Liver (tissue), 9 donors: ENCODE data around the gene NFYC. TPM values are rescaled to one million over a fixed set of nuclear protein-coding genes. Genes with fewer than 3 reads are reported as not detected.

Experiments used
- DNase-seq: peaks from one replicate; pipeline ENCODE4 v3.0.0-alpha.2; 2017; ENCODE audit warnings: low spot score
- H3K27ac ChIP-seq, 2 donors: one replicate each; pipeline ENCODE4 v1.7.0; 2013; ENCODE audit warnings: inconsistent platforms in 2 of 2, low read length in 2 of 2, control low read depth in 1 of 2, low read depth in 1 of 2, mild to moderate bottlenecking in 1 of 2
- H3K27me3 ChIP-seq, 4 donors: one replicate each; pipeline versions ENCODE4 v1.6.1 to v1.7.0; 2013; ENCODE audit warnings: low read length in 3 of 4, inconsistent platforms in 1 of 4, mild to moderate bottlenecking in 1 of 4, moderate library complexity in 1 of 4; ENCODE audit not compliant: control insufficient read depth in 4 of 4, insufficient read depth in 4 of 4
- H3K36me3 ChIP-seq, 4 donors: one replicate each; pipeline versions ENCODE4 v1.6.1 to v1.7.0; 2013; ENCODE audit warnings: low read length in 3 of 4, mild to moderate bottlenecking in 3 of 4, low read depth in 1 of 4, moderate library complexity in 1 of 4; ENCODE audit not compliant: control insufficient read depth in 4 of 4, insufficient read depth in 3 of 4
- H3K4me1 ChIP-seq, 4 donors: one replicate each; pipeline versions ENCODE4 v1.6.1 to v1.7.0; 2013; ENCODE audit warnings: low read length in 3 of 4, mild to moderate bottlenecking in 3 of 4, moderate library complexity in 1 of 4; ENCODE audit not compliant: control insufficient read depth in 4 of 4, insufficient read depth in 4 of 4
- H3K4me3 ChIP-seq, 3 donors: one replicate each; pipeline versions ENCODE4 v1.6.1 to v1.7.0; 2013; ENCODE audit warnings: low read length in 3 of 3, control low read depth in 1 of 3, low read depth in 1 of 3, mild to moderate bottlenecking in 1 of 3
- H3K9ac ChIP-seq, 2 donors: one replicate each; pipeline ENCODE4 v1.7.0; 2013; ENCODE audit warnings: low read length in 2 of 2, mild to moderate bottlenecking in 2 of 2, moderate library complexity in 2 of 2, control low read depth in 1 of 2, low read depth in 1 of 2
- H3K9me3 ChIP-seq, 4 donors: one replicate each; pipeline versions ENCODE4 v1.6.1 to v1.7.0; 2013; ENCODE audit warnings: low read length in 3 of 4; ENCODE audit not compliant: control insufficient read depth in 4 of 4
- EGR1 ChIP-seq, 2 donors: IDR thresholded peaks; 2 replicates each; pipeline ENCODE4 v1.6.1; 2016 to 2018; ENCODE audit warnings: antibody characterized with exemption in 2 of 2, low read depth in 2 of 2
- FOXA1 ChIP-seq: IDR thresholded peaks from 2 replicates; pipeline ENCODE4 v1.6.1; 2016; ENCODE audit warnings: antibody characterized with exemption
- FOXA2 ChIP-seq: IDR thresholded peaks from 2 replicates; pipeline ENCODE4 v1.6.1; 2016; ENCODE audit warnings: antibody characterized with exemption
- GABPA ChIP-seq, 2 donors: IDR thresholded peaks in 1 of 2; conservative IDR thresholded peaks in 1 of 2; 2 replicates each; pipeline ENCODE4 v1.6.1; 2016; ENCODE audit warnings: antibody characterized with exemption in 2 of 2, mild to moderate bottlenecking in 1 of 2, moderate library complexity in 1 of 2
- HNF4A ChIP-seq, 2 donors: conservative IDR thresholded peaks; 2 replicates each; pipeline ENCODE4 v1.6.1; 2016; ENCODE audit warnings: antibody characterized with exemption in 2 of 2, mild to moderate bottlenecking in 2 of 2
- HNF4G ChIP-seq: IDR thresholded peaks from 2 replicates; pipeline ENCODE4 v1.6.1; 2016; ENCODE audit warnings: antibody characterized with exemption
- JUND ChIP-seq, 2 donors: IDR thresholded peaks; 2 replicates each; pipeline ENCODE4 v1.6.1; 2016; ENCODE audit warnings: antibody characterized with exemption in 2 of 2
- NR2F2 ChIP-seq: IDR thresholded peaks from 2 replicates; pipeline ENCODE4 v1.6.1; 2016; ENCODE audit warnings: antibody characterized with exemption
- RAD21 ChIP-seq, 2 donors: IDR thresholded peaks; 2 replicates each; pipeline ENCODE4 v1.6.1; 2016; ENCODE audit warnings: antibody characterized with exemption in 2 of 2, mild to moderate bottlenecking in 2 of 2
- SP1 ChIP-seq: IDR thresholded peaks from 2 replicates; pipeline ENCODE4 v1.6.1; 2018; ENCODE audit warnings: antibody characterized with exemption, mild to moderate bottlenecking
- YY1 ChIP-seq: IDR thresholded peaks from 2 replicates; pipeline ENCODE4 v1.6.1; 2016; ENCODE audit warnings: antibody characterized with exemption, mild to moderate bottlenecking
- WGBS: extraction: QIAGEN DNeasy Blood & Tissue Kit; methylation state at CpG from one replicate; pipeline ENCODE4 v1.1.7; 2013; 5-methylcytosine and 5-hydroxymethylcytosine counted together
- polyA plus RNA-seq, 2 donors: library from polyadenylated mRNA; stranded (reverse) in 1 of 2; unstranded in 1 of 2; fragments of 200-250 nt in 1 of 2; fragments of >200 nt in 1 of 2; fragmentation: Nextera tagmentation in 1 of 2; extraction: Ambion mirVana in 1 of 2; gene quantifications; one replicate each; pipeline versions ENCODE4 v1.2.1 to v1.2.3, GENCODE V29; 2013 to 2015
- total RNA-seq, 2 donors: library from RNA; depleted of rRNA; stranded (reverse); fragments of >200 nt; gene quantifications; one replicate each; pipeline ENCODE4 v1.2.3, GENCODE V29; 2014
- TF ChIP-seq, protein P1 (sequence below): IDR thresholded peaks from 2 replicates; pipeline ENCODE4 v1.6.1; 2016; ENCODE audit warnings: antibody characterized with exemption
- TF ChIP-seq, protein P2 (sequence below): IDR thresholded peaks from 2 replicates; pipeline ENCODE4 v1.6.1; 2016; ENCODE audit warnings: antibody characterized with exemption, mild to moderate bottlenecking
- TF ChIP-seq, protein P3 (sequence below): IDR thresholded peaks from 2 replicates; pipeline ENCODE4 v1.6.1; 2016; ENCODE audit warnings: antibody characterized with exemption
- TF ChIP-seq, protein P4 (sequence below): fragments of 150-350 bp; IDR thresholded peaks from 2 replicates; pipeline ENCODE4 v1.5.1; 2017; ENCODE audit warnings: improper control_type of control experiment, low read depth, low read length; ENCODE audit not compliant: missing input control
- donor health status: healthy.
- donor health status: healthy.
- donor health status: healthy.
- donor health status: healthy.
- donor health status: healthy.

NFYC gene
- total and polyA plus RNA-seq, 4 donors: 18.3 to 28.1 (median 26.8) TPM

DNA sequence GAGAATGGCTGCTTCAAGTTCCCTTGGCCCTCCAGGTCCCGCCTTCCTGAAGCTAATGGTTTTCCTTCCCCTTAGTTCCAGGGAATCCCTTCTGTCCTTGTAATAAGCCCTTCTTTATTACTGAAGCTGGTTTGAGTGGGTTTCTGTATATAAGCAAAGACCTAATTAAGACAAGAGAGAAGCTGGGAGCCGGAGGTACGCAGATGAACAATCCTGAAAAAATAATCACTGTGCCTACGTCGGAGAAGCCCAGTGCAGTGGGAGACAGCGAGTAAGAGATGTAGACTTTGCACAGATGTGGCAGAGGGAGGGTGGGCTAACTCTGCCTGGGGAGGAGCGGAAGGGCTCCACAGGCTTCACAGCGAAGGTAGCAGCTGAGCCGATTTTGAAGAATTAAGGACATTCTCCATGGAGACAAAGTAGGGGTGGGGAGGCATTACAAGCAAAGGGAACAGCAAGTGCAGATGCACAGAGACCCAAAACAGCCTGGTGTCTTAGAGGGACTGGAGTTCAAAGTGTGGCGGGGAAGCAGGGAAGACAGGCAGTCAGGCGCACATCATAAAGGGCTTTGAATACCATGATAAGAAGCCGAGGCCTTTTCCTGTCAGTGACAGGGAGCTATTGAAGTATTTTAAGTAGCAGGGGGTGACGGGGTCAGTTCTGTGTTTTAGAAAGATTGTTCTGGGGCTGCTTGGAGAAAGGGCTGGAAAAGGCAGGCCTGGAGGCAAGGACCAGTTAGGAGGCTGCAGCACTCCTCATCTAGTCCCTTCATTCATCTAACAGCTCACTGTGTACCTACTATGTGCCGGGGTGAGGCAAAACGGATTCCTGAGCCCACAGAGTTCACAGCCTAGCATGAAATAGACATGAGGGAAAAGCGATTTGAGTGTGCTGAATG is 32.5 kb upstream of the NFYC start:
- H3K27ac ChIP-seq: no peak overlapping the region

DNA sequence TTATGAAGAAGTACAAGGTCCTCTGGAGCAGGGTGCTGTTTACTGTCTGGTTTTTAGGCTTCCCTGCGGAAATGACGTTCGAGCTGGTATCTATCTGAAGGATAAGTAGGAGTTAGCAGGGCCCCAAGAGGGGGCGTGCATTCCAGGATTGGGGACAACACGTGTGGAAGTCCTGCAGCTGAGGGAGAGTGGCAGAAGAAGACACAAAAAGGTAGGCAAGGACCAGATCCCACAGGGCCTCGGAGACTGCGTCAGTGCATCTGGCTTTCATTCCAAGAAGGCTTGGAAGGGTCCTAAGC is 31.9 kb upstream of the NFYC start:
- no peaks in the 10 kb centered on the region for H3K9me3 ChIP-seq
- WGBS: 71% methylated on average over 7 of the region's 7 CpGs

More for the DNA sequence above, 32.5 kb upstream of the NFYC start:
- H3K9ac ChIP-seq: no peak overlapping the region
- DNase-seq: no peak
- no peaks in the 10 kb centered on the region for H3K36me3 ChIP-seq
- H3K4me1 ChIP-seq: no peaks in the 10 kb centered on the region
- TF ChIP-seq NR2F2 (peak; percentile 77), FOXA1 (no peak), SP1 (peak; percentile 35)
- TF ChIP-seq, protein P1, sequence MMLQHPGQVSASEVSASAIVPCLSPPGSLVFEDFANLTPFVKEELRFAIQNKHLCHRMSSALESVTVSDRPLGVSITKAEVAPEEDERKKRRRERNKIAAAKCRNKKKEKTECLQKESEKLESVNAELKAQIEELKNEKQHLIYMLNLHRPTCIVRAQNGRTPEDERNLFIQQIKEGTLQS: no peak
- no peaks in the 10 kb centered on the region for H3K9me3 ChIP-seq
- WGBS: 78% methylated on average over 16 of the region's 16 CpGs
- H3K27me3 ChIP-seq: no peaks in the 10 kb centered on the region
- H3K4me3 ChIP-seq: no peak overlapping the region

More for the DNA sequence above, 31.9 kb upstream of the NFYC start:
- no peaks in the 10 kb centered on the region for H3K4me1 ChIP-seq
- H3K36me3 ChIP-seq: no peaks in the 10 kb centered on the region
- no peak overlapping the region for H3K27ac ChIP-seq
- no peaks in the 10 kb centered on the region for H3K27me3 ChIP-seq
- H3K9ac ChIP-seq: no peak overlapping the region
- H3K4me3 ChIP-seq: no peak overlapping the region
- TF ChIP-seq, protein P2, sequence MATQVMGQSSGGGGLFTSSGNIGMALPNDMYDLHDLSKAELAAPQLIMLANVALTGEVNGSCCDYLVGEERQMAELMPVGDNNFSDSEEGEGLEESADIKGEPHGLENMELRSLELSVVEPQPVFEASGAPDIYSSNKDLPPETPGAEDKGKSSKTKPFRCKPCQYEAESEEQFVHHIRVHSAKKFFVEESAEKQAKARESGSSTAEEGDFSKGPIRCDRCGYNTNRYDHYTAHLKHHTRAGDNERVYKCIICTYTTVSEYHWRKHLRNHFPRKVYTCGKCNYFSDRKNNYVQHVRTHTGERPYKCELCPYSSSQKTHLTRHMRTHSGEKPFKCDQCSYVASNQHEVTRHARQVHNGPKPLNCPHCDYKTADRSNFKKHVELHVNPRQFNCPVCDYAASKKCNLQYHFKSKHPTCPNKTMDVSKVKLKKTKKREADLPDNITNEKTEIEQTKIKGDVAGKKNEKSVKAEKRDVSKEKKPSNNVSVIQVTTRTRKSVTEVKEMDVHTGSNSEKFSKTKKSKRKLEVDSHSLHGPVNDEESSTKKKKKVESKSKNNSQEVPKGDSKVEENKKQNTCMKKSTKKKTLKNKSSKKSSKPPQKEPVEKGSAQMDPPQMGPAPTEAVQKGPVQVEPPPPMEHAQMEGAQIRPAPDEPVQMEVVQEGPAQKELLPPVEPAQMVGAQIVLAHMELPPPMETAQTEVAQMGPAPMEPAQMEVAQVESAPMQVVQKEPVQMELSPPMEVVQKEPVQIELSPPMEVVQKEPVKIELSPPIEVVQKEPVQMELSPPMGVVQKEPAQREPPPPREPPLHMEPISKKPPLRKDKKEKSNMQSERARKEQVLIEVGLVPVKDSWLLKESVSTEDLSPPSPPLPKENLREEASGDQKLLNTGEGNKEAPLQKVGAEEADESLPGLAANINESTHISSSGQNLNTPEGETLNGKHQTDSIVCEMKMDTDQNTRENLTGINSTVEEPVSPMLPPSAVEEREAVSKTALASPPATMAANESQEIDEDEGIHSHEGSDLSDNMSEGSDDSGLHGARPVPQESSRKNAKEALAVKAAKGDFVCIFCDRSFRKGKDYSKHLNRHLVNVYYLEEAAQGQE: no peak
- TF ChIP-seq JUND (IDR thresholded peaks at IDR 0.05): no peak
- no peak for TF ChIP-seq EGR1 (IDR thresholded peaks at IDR 0.05; ENCODE audit: low read depth in 2 of 2)
- TF ChIP-seq, protein P3, sequence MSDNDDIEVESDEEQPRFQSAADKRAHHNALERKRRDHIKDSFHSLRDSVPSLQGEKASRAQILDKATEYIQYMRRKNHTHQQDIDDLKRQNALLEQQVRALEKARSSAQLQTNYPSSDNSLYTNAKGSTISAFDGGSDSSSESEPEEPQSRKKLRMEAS: no peak
- TF ChIP-seq, protein P1: no peak
- TF ChIP-seq YY1: no peak
- TF ChIP-seq, protein P4, sequence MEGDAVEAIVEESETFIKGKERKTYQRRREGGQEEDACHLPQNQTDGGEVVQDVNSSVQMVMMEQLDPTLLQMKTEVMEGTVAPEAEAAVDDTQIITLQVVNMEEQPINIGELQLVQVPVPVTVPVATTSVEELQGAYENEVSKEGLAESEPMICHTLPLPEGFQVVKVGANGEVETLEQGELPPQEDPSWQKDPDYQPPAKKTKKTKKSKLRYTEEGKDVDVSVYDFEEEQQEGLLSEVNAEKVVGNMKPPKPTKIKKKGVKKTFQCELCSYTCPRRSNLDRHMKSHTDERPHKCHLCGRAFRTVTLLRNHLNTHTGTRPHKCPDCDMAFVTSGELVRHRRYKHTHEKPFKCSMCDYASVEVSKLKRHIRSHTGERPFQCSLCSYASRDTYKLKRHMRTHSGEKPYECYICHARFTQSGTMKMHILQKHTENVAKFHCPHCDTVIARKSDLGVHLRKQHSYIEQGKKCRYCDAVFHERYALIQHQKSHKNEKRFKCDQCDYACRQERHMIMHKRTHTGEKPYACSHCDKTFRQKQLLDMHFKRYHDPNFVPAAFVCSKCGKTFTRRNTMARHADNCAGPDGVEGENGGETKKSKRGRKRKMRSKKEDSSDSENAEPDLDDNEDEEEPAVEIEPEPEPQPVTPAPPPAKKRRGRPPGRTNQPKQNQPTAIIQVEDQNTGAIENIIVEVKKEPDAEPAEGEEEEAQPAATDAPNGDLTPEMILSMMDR: no peak
- no peak for TF ChIP-seq GABPA (IDR thresholded peaks at IDR 0.05 in 1 of 2, conservative IDR thresholded peaks at IDR 0.05 in 1 of 2)
- TF ChIP-seq NR2F2: no peak
- TF ChIP-seq FOXA2: no peak
- TF ChIP-seq HNF4A (conservative IDR thresholded peaks at IDR 0.05): no peak
- no peak for TF ChIP-seq HNF4G
- TF ChIP-seq SP1: no peak
- TF ChIP-seq FOXA1: no peak
- no peak for TF ChIP-seq RAD21 (IDR thresholded peaks at IDR 0.05)
- no peak for DNase-seq
